ENCODE results near the gene HSD17B2. TPM values are rescaled to one million over a fixed set of nuclear protein-coding genes. Genes with fewer than 3 reads are reported as not detected.
"Not testable (repeated sequence)": the region's sequence is repeated elsewhere in the genome, so short reads cannot be mapped to it uniquely, and the experiment has no call there.

The HSD17B2 gene
- polyA plus RNA-seq, 1 experiment, result 14.1 TPM

DNA sequence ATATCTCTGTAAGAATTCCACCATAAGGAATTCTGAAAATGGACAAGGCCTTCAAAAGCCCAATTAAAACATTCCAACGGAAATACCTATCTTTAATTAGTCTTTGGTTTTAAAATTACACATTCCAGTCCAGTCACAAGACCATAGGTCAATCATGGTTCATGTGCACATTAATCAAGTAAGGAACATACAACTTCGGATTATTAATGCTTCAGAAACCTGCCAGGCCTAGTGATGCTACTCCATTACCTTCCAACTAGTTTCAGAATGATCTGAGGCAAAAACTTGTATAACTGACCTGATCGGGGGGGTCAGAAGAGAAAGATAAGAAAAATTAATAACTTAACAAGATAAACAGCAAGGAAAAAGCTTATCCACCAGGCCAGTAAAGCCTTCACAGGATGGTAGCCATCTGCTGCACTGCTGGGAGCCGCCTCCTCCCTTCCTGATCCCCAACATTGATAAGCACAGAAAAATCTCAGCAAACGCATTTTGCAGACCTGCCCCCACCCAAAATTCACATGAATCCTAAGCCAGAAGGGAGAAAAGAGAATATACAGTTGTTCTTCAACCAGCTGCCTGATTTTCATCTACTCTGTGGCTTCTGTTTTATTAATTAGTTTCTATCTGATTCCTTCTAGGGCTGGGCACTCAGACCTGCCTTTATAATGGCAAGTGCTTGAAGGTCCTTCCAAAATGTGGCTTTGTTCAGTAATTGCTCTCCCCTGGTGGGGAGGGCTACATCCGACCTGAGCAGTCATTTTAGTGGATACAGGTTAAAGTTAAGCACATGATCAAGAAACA, 29.8 kb upstream of the HSD17B2 start:
- ChIA-PET POLR2A (no interaction called here), CTCF (no interaction called here)
- H3K4me3 ChIP-seq (ENCODE audit: low read depth, low read length), result no peak overlapping the region
- peaks cover 8% of the 10 kb centered on the region for H3K9me3 ChIP-seq (ENCODE audit: control insufficient read depth, insufficient read depth, low read length)
- H3K27me3 ChIP-seq (ENCODE audit: control insufficient read depth, insufficient read depth, low read length), result peaks cover 5% of the 10 kb centered on the region
- no peak overlapping the region for H3K27ac ChIP-seq (ENCODE audit: low read depth, low read length)
- no peak for DNase-seq (ENCODE audit: low read depth, low spot score)
- TF ChIP-seq, protein P1, sequence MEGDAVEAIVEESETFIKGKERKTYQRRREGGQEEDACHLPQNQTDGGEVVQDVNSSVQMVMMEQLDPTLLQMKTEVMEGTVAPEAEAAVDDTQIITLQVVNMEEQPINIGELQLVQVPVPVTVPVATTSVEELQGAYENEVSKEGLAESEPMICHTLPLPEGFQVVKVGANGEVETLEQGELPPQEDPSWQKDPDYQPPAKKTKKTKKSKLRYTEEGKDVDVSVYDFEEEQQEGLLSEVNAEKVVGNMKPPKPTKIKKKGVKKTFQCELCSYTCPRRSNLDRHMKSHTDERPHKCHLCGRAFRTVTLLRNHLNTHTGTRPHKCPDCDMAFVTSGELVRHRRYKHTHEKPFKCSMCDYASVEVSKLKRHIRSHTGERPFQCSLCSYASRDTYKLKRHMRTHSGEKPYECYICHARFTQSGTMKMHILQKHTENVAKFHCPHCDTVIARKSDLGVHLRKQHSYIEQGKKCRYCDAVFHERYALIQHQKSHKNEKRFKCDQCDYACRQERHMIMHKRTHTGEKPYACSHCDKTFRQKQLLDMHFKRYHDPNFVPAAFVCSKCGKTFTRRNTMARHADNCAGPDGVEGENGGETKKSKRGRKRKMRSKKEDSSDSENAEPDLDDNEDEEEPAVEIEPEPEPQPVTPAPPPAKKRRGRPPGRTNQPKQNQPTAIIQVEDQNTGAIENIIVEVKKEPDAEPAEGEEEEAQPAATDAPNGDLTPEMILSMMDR (IDR thresholded peaks at IDR 0.05; ENCODE audit: low read depth, low read length), result no peak

DNA sequence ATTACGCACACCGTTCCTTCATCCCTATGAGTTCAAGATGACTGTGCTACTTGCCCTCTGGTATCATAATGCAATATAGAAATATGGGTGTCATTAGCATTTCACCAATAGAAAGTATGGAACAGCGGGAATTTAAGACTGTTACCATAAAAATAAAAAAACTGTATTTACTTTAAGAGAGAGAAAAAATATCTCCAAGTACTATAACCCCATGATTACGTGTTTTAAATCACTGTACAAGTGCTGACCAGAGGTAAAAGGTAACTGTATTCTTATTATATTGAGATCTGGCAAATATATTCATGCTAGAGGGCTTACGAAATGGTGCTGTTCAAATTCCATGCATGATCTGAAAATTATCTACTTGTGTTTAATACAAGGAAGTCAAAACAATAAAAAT, 29.0 kb upstream of the HSD17B2 start:
- DNase-seq (ENCODE audit: low read depth, low spot score), result no peak
- CTCF ChIA-PET, result no interaction called here
- TF ChIP-seq, protein P1 (IDR thresholded peaks at IDR 0.05; ENCODE audit: low read depth, low read length), result no peak
- POLR2A ChIA-PET, result no interaction called here
- H3K4me3 ChIP-seq (ENCODE audit: low read depth, low read length), result no peak overlapping the region
- no peak overlapping the region for H3K27ac ChIP-seq (ENCODE audit: low read depth, low read length)
- H3K9me3 ChIP-seq (ENCODE audit: control insufficient read depth, insufficient read depth, low read length), result peaks cover 8% of the 10 kb centered on the region
- peaks cover 5% of the 10 kb centered on the region for H3K27me3 ChIP-seq (ENCODE audit: control insufficient read depth, insufficient read depth, low read length)

GRCh38 chr16:82007189-82007588, 27.9 kb upstream of the HSD17B2 start:
- ChIA-PET POLR2A (no interaction called here), CTCF (no interaction called here)
- Histone ChIP-seq H3K27ac (ENCODE audit: low read depth, low read length) (no peak overlapping the region), H3K9me3 (ENCODE audit: control insufficient read depth, insufficient read depth, low read length) (peaks cover 13% of the 10 kb centered on the region), H3K4me3 (ENCODE audit: low read depth, low read length) (no peak overlapping the region), H3K27me3 (ENCODE audit: control insufficient read depth, insufficient read depth, low read length) (peaks cover 9% of the 10 kb centered on the region)
- DNase-seq (ENCODE audit: low read depth, low spot score), result no peak
- TF ChIP-seq, protein P1 (IDR thresholded peaks at IDR 0.05; ENCODE audit: low read depth, low read length), result no peak

DNA sequence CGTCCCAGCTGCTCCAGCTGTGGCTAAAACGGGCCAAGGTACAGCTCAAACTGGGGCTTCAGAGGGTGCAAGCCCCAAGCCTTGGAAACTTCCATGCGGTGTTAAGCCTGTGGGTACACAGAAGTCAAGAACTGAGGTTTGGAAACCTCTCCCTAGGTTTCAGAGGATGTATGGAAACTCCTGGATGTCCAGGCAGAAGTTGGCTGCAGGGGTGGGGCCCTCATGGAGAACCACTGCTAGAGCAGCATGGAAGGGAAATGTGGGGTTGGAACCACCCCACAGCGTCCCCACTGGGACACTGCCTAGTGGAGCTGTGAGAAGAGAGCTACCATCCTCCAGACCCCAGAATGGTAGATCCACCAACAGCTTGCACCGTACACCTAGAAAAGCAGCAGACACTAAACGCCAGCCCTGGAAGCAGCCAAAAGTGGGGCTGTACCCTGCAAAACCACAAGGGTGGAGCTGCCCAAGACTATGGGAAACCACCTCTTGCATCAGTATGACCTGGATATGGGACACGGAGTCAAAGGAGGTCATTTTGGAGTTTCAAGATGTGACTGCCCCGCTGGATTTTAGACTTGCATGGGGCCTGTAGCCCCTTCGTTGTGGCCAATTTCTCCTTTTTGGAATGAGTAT, 26.0 kb upstream of the HSD17B2 start:
- DNase-seq (ENCODE audit: low read depth, low spot score), result no peak
- TF ChIP-seq, protein P1 (IDR thresholded peaks at IDR 0.05; ENCODE audit: low read depth, low read length), result no peak
- H3K9me3 ChIP-seq (ENCODE audit: control insufficient read depth, insufficient read depth, low read length), result peaks cover 13% of the 10 kb centered on the region
- H3K27ac ChIP-seq (ENCODE audit: low read depth, low read length), result no peak overlapping the region
- peaks cover 9% of the 10 kb centered on the region for H3K27me3 ChIP-seq (ENCODE audit: control insufficient read depth, insufficient read depth, low read length)
- CTCF ChIA-PET, result interaction anchor here (0.5 kb wide), 1 partner anchor 748 kb away, joined by 4 read pairs; no protein-coding TSS in a partner anchor
- H3K4me3 ChIP-seq (ENCODE audit: low read depth, low read length), result no peak overlapping the region
- POLR2A ChIA-PET, result no interaction called here

DNA sequence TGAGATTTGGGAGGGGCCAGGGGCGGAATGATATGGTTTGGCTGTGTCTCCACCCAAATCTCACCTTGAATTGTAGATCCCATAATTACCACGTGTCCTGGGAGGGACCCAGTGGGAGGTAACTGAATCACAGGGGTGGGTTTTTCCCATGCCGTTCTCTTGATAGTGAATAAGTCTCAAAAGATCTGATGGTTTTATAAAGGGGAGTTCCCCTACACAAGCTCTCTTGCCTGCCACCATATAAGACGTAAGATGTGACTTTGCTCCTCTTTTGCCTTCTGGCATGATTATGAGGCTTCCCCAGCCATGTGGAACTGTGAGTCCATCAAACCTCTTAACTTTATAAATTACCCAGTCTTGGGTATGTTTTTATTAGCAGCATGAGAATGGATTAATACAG, 25.3 kb upstream of the HSD17B2 start:
- H3K27ac ChIP-seq (ENCODE audit: low read depth, low read length); CTCF ChIA-PET; H3K4me3 ChIP-seq (ENCODE audit: low read depth, low read length); H3K27me3 ChIP-seq (ENCODE audit: control insufficient read depth, insufficient read depth, low read length); POLR2A ChIA-PET; DNase-seq (ENCODE audit: low read depth, low spot score): not testable (repeated sequence)
- H3K9me3 ChIP-seq (ENCODE audit: control insufficient read depth, insufficient read depth, low read length), result peaks cover 13% of the 10 kb centered on the region

All from AG04450 (cell line).